Measurements from ENCODE around the gene DIS3.

DIS3 gene

GRCh38 chr13:72774019-72774418 is 7.7 kb downstream of the DIS3 start:
- TF ChIP-seq CTCF (IDR thresholded peaks at IDR 0.05; ENCODE audit: low read depth, low read length) = no peak
- in situ Hi-C loops (cut with HindIII; ENCODE audit: low sequenced_read_pairs) = no loop called here
- H3K4me3 ChIP-seq (ENCODE audit: low read depth, low read length) = no peak overlapping the region
- no peak for DNase-seq (ENCODE audit: low read depth, low spot score)

GRCh38 chr13:72763411-72763810 is 18.3 kb downstream of the DIS3 start:
- no peak for DNase-seq (ENCODE audit: low read depth, low spot score)
- H3K4me3 ChIP-seq (ENCODE audit: low read depth, low read length) = no peak overlapping the region
- TF ChIP-seq CTCF (IDR thresholded peaks at IDR 0.05; ENCODE audit: low read depth, low read length) = no peak
- in situ Hi-C loops (cut with HindIII; ENCODE audit: low sequenced_read_pairs) = no loop called here

- no peak overlapping the region for H3K4me3 ChIP-seq (ENCODE audit: low read depth, low read length)
- no peak for DNase-seq (ENCODE audit: low read depth, low spot score)
- TF ChIP-seq CTCF (IDR thresholded peaks at IDR 0.05; ENCODE audit: low read depth, low read length) = no peak
- in situ Hi-C loops (cut with HindIII; ENCODE audit: low sequenced_read_pairs) = no loop called here
Observed at GRCh38 chr13:72760189-72760588, 21.5 kb downstream of the DIS3 start.

GRCh38 chr13:72757792-72758535 is 23.7 kb downstream of the DIS3 start:
- TF ChIP-seq CTCF (IDR thresholded peaks at IDR 0.05; ENCODE audit: low read depth, low read length) = no peak
- no peak for DNase-seq (ENCODE audit: low read depth, low spot score)
- in situ Hi-C loops (cut with HindIII; ENCODE audit: low sequenced_read_pairs) = no loop called here

GRCh38 chr13:72754111-72754510 is 27.6 kb downstream of the DIS3 start:
- DNase-seq (ENCODE audit: low read depth, low spot score) = no peak
- in situ Hi-C loops (cut with HindIII; ENCODE audit: low sequenced_read_pairs) = no loop called here
- no peak overlapping the region for H3K4me3 ChIP-seq (ENCODE audit: low read depth, low read length)
- TF ChIP-seq CTCF (IDR thresholded peaks at IDR 0.05; ENCODE audit: low read depth, low read length) = no peak

More at GRCh38 chr13:72757792-72758535, 23.7 kb downstream of the DIS3 start:
- H3K4me3 ChIP-seq (ENCODE audit: low read depth, low read length) = no peak overlapping the region

- in situ Hi-C loops (cut with HindIII; ENCODE audit: low sequenced_read_pairs) = no loop called here
- no peak for DNase-seq (ENCODE audit: low read depth, low spot score)
- H3K4me3 ChIP-seq (ENCODE audit: low read depth, low read length) = no peak overlapping the region
- no peak for TF ChIP-seq CTCF (IDR thresholded peaks at IDR 0.05; ENCODE audit: low read depth, low read length)
Observed at GRCh38 chr13:72751220-72751619, 30.5 kb downstream of the DIS3 start.

Data from astrocyte of the spinal cord (primary cell).